Lower leg skin (tissue), 3 donors: ENCODE measurements around the gene SIN3B.

Source experiments
- POLR2A ChIP-seq, 2 donors: fragments of 450-650 bp; IDR thresholded peaks; one replicate each; pipeline ENCODE4 v1.6.1; 2016 to 2017; ENCODE audit warnings: antibody characterized with exemption in 2 of 2, mild to moderate bottlenecking in 1 of 2, moderate library complexity in 1 of 2
- TF ChIP-seq, protein P1 (sequence below), 3 donors: fragments of 450-650 bp; IDR thresholded peaks; one replicate each; pipeline ENCODE4 v1.5.1; 2016; ENCODE audit warnings: antibody characterized with exemption in 3 of 3, mild to moderate bottlenecking in 3 of 3, moderate library complexity in 2 of 3

DNA sequence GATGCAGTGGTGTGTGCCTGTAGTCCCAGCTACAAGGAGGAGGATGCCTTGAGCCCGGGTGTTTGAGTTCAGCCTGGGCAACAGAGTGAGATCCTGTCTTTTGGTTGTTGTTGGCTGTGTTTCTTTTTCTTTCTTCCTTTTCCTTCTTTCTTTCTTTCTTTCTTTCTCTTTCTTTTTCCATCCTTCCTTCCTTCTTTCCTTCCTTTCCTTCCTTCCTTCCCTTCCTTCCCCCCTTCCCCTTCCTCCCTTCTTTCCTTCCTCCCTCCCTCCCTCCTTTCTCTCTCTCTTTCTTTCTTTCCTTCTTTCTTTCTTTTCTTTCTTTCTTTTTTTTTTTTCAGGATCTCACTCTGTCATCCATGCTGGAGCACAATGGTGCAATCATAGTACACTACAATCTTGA, 46.5 kb upstream of the SIN3B start:
- TF ChIP-seq, protein P1, sequence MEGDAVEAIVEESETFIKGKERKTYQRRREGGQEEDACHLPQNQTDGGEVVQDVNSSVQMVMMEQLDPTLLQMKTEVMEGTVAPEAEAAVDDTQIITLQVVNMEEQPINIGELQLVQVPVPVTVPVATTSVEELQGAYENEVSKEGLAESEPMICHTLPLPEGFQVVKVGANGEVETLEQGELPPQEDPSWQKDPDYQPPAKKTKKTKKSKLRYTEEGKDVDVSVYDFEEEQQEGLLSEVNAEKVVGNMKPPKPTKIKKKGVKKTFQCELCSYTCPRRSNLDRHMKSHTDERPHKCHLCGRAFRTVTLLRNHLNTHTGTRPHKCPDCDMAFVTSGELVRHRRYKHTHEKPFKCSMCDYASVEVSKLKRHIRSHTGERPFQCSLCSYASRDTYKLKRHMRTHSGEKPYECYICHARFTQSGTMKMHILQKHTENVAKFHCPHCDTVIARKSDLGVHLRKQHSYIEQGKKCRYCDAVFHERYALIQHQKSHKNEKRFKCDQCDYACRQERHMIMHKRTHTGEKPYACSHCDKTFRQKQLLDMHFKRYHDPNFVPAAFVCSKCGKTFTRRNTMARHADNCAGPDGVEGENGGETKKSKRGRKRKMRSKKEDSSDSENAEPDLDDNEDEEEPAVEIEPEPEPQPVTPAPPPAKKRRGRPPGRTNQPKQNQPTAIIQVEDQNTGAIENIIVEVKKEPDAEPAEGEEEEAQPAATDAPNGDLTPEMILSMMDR (IDR thresholded peaks at IDR 0.05) = no peak
- no peak for TF ChIP-seq POLR2A (IDR thresholded peaks at IDR 0.05)
